C4-2B (cell line): ENCODE data around the gene PP2D1.

Experiments
- ZFX ChIP-seq: fragments of 450-650 bp; IDR thresholded peaks from 2 replicates; pipeline ENCODE4 v1.6.1; 2017
- TF ChIP-seq, protein P1 (sequence below): fragments of 450-650 bp; conservative IDR thresholded peaks from 2 replicates; pipeline ENCODE4 v1.5.1; 2017; ENCODE audit warnings: mild to moderate bottlenecking

DNA sequence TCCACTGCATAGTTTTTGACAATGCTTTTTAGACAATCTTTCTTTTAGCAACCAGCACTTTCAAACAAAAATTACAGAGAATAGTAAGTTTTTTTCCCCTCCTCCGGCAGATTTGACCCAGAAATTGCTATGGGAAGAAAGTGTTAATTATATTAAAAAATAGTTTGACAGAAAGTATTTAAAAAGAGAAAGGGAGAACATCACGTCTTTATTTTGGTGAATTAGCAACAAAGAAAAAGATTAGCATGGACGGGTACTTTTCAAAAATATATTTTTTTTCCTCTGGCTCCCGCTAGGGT is 27.4 kb upstream of the PP2D1 start:
- TF ChIP-seq, protein P1, sequence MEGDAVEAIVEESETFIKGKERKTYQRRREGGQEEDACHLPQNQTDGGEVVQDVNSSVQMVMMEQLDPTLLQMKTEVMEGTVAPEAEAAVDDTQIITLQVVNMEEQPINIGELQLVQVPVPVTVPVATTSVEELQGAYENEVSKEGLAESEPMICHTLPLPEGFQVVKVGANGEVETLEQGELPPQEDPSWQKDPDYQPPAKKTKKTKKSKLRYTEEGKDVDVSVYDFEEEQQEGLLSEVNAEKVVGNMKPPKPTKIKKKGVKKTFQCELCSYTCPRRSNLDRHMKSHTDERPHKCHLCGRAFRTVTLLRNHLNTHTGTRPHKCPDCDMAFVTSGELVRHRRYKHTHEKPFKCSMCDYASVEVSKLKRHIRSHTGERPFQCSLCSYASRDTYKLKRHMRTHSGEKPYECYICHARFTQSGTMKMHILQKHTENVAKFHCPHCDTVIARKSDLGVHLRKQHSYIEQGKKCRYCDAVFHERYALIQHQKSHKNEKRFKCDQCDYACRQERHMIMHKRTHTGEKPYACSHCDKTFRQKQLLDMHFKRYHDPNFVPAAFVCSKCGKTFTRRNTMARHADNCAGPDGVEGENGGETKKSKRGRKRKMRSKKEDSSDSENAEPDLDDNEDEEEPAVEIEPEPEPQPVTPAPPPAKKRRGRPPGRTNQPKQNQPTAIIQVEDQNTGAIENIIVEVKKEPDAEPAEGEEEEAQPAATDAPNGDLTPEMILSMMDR, result no peak
- TF ChIP-seq ZFX, result no peak
